ENCODE data around the gene PRKCH. TPM values are rescaled to one million over a fixed set of nuclear protein-coding genes. Genes with fewer than 3 reads are reported as not detected.

Gene PRKCH
- total and polyA plus RNA-seq, 9 of the 15 experiments (the other 6 are each of a cell fraction or from before 2014, with no cell fraction given): 0.61 to 4.4 (median 4.0) TPM

GRCh38 chr14:61287196-61287595 lies 34.2 kb upstream of the PRKCH start:
- Histone ChIP-seq H3K4me1 (replicated peaks in 1 of 2; ENCODE audit: control insufficient read depth in 2 of 2, insufficient read depth in 2 of 2, low read length in 2 of 2) (no peaks in the 10 kb centered on the region), H3K36me3 (ENCODE audit: control insufficient read depth, insufficient read depth, low read length) (no peaks in the 10 kb centered on the region), H3K27me3 (ENCODE audit: control insufficient read depth in 2 of 2, insufficient read depth in 2 of 2, low read length in 2 of 2) (no peaks in the 10 kb centered on the region; a peak in 1 of 5 replicates), H3K27ac (ENCODE audit: extremely low read depth, low read depth, low read length) (no peak overlapping the region), H3K4me3 (no peak overlapping the region), H4K20me1 (replicated peaks; ENCODE audit: control insufficient read depth, insufficient read depth, low read length) (no peaks in the 10 kb centered on the region), H3K9me1 (ENCODE audit: control insufficient read depth, insufficient read depth, low read length) (no peaks in the 10 kb centered on the region), H3K79me2 (ENCODE audit: control insufficient read depth, insufficient read depth, low read length) (no peaks in the 10 kb centered on the region), H3K4me2 (ENCODE audit: insufficient read depth, low read length) (no peak overlapping the region), H3K9ac (ENCODE audit: insufficient read depth in 1 of 2, low read depth in 2 of 2, low read length in 2 of 2) (no peak overlapping the region), H2AFZ (ENCODE audit: low read depth, low read length) (no peak overlapping the region), H3K9me3 (replicated peaks; ENCODE audit: control insufficient read depth, insufficient read depth, low read depth, low read length) (no peaks in the 10 kb centered on the region)
- intact Hi-C loops (cut with micrococcal nuclease) (no loop called here), in situ Hi-C loops (cut with MboI) (loop anchor here (25.0 kb wide), 1 partner anchor 825 kb away; no protein-coding TSS in a partner anchor)
- DNase-seq (ENCODE audit: extremely low read depth in 1 of 4, low spot score in 3 of 4) (no peak), FAIRE-seq (no peak), ATAC-seq (no peak)
- WGBS (ENCODE audit: insufficient coverage, low coverage, missing lambda C conversion rate): 9% methylated on average over 6 of the region's 7 CpGs
- ChIA-PET CTCF (ENCODE audit: low intra/inter-chr PET ratio) (no interaction called here), POLR2A (no interaction called here)
- no TSS peak for BruUV-seq (replicated peaks)
- TF ChIP-seq, protein P1, sequence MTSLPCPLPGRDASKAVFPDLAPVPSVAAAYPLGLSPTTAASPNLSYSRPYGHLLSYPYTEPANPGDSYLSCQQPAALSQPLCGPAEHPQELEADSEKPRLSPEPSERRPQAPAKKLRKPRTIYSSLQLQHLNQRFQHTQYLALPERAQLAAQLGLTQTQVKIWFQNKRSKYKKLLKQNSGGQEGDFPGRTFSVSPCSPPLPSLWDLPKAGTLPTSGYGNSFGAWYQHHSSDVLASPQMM (CRISPR knock-in tag; IDR thresholded peaks at IDR 0.05): no peak
- TF ChIP-seq TFAP4 (CRISPR knock-in tag; IDR thresholded peaks at IDR 0.05; ENCODE audit: borderline replicate concordance) (no peak), NR2C2 (CRISPR knock-in tag; IDR thresholded peaks at IDR 0.05) (no peak), NR2C2 (tag; IDR thresholded peaks at IDR 0.05) (no peak), U2AF1 (optimal IDR thresholded peaks at IDR 0.05; ENCODE audit: low read depth, low read length) (no peak), ZNF778 (CRISPR knock-in tag; IDR thresholded peaks at IDR 0.05) (no peak), EP300 (IDR thresholded peaks at IDR 0.05; ENCODE audit: low read length) (no peak), ATF3 (IDR thresholded peaks at IDR 0.05) (no peak), ATF3 (CRISPR knock-in tag; conservative IDR thresholded peaks at IDR 0.05) (no peak), ETV5 (CRISPR knock-in tag; IDR thresholded peaks at IDR 0.05; ENCODE audit: low read depth) (no peak), THRB (CRISPR knock-in tag; conservative IDR thresholded peaks at IDR 0.05) (no peak), TEAD2 (tag; IDR thresholded peaks at IDR 0.05) (no peak), ZNF239 (CRISPR knock-in tag; IDR thresholded peaks at IDR 0.05) (no peak), HNRNPL (IDR thresholded peaks at IDR 0.05; ENCODE audit: low read depth, low read length) (no peak)
